ENCODE results near the gene IL18RAP.

The IL18RAP gene

DNA sequence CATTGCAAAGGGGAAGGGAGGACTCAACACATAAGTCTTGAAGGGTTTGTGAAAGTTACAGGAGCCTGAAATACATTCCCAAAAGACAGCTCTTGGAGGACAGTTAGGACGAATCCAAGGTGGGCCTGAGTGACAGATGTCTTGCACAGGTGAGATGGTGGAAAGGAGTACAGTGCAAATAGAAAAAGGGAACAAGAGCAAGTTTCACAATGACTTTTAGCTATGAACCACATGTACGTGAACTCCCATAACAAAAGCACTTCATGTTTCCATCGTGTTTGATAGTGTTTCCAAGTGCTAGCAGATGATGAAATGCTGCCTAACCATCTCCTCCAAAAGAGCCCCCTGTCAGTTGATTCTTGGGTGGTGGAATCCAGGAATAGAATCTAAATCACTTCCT is 1.8 kb downstream of the IL18RAP start:
- no peak for DNase-seq

DNA sequence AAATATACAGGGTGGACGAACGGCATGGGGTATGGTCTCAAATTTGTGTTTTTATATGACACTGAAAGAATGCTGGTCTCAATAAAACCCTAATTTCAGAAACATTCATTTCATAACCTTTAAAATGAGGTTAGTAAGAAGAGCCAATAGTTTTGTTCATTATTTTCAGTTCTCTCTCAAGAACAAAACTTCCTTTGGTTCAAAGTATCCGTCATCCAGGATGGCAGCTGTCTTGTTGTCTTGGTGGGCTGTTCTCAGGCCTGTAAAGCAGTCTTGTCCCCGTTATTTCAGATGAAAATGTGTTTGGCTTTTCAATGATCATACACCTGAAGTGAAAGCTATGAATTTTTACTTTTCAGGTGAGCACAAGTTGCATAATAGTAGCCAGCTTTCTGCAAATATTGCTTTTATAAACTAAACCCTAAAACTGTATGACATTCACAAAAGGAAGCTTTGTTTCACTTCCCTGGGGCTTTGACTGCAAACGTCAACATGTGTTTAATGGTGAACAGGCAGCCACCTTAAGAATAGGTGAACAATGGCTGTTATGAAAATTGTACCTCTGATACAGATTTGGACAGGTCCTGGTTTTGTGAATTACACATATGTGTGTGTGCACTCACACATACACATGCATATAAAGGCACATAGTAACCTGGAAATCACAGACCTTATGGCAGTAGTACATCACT is 2.6 kb downstream of the IL18RAP start:
- DNase-seq: no peak

DNA sequence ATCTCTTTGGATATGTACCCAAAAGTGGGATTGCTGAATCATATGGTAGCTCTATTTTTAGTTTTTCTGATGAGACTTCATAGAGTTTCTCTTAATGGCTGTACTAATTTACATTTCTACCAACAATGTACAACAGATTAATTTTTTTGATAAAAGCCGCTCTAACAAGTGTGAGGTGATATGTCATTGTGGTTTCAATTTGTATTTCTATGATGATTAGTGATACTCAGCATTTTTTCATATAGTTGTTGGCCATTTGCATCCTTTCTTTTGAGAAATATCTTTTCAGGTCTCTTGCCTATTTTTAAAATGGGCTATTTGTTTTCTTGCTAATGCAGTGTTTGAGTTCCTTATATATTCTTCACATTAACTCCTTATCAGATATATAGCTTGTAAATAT is 4.3 kb downstream of the IL18RAP start:
- no peak for DNase-seq

DNA sequence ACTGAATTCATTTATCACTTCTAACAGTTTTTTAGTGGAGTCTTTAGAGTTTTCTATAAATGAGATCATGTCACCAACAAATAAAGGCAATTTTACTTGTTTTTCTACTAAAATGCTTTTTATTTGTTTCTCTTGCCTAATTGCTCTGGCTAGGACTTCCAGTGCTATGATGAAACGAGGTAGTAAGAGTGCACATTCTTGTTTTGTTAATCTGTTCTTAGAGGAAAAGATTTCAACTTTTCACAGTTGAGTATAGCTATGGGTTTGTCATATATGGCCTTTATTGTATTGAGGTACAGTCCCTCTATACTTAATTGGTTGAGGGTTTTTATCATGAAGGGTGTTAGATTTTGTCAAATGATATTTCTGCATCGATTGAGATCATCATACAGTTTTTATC is 5.6 kb downstream of the IL18RAP start:
- no peak for DNase-seq

DNA sequence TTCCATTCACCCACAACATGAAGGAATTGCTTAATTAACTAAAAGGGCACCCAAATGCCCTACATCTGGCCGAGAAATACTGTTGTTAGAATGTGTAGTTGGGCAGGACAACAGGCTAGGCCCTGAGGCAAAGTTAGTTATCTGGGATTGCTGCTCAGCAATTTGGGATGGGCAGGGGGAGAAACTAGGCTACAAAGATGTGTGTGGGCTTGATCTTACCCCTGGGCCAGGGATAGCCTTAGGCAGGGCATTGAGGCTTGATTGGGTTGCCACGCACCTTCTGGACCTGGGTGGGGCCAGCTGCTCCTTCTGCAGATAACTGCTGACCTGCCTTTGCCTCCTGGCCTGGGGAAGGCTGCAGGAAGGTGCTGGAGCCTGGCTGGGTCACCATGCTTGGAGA is 9.4 kb downstream of the IL18RAP start:
- DNase-seq: no peak

DNA sequence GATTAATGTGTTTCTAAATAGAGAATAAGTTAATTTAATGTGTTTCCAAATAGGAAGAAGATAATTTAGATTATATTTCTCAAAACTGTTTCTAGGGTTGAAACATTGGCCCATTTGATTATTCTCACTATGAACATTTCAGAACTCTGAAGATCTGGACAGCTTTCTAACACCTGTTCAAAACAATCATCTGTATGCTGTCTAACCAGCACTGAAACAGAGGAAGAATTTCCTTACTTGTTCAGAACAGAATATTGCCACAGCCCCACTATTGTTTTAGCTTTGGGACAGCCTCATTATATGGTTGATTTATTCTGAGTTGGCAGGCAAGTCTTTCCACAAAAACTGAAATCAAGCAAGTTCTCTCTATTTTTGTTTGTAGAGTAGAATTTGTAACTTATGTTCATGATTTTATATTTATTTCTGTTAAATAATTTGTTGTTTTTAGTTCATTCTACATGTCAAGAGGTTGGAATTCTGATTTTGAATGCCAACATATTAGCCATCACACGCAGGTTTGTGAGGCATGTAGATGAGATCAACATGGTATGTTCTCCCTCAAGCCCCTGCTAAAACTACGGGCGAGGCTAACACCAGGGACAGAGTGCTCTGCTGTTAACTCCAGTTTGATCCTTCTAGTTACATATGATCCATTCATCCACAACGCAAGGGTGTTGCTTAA is 11.2 kb downstream of the IL18RAP start:
- DNase-seq: no peak

DNA sequence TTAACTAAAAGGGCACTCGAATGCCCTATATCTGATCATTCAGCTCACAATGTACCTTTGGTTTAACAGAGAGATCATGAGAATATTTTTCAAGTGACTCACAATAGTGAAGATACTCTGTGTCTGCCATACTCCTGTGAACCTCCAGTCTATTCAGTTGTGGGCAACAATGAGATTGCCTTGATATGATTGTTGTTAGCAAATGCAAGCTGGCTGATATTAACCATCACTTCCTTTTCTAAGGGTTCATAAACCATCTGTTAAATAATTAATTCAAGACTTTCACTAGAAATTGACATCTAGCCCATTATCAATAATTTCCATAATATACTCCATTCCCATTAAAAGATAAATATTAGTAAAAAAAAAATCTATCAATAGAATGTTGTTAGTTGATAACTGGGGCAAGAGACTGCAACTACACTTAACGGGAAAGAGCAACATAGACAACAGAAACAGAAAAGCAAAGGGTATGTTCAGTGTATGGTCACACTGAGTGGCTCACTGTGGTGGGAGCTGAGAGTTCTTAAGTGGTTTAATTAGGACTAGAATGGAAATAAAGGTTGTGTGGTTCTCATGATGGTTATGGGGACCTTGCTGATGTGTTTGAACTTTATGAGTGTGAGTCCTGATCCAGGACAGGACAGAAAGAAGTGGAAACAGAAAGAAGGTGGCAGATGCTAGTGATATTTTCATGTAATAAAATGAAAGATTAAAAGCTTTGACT is 11.9 kb downstream of the IL18RAP start:
- DNase-seq: no peak

DNA sequence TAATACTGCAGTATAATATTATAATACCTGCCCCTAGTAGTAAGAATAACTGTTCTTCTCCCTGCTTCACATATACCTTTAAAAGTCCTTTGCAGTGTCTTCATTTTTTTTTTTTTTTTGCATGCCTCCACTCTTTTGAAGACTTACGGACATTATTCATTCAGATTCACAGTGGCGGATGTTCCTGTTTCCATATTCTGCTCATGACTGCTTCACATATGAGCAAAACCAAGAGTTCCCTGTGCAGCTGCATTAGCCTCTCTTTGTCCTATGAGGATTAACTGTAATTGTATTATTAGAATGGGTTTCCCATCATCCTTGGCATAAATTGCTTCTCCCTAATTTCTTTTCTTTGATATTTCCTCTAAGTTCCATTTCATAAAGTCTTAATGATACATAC is 12.8 kb downstream of the IL18RAP start:
- DNase-seq: no peak

DNA sequence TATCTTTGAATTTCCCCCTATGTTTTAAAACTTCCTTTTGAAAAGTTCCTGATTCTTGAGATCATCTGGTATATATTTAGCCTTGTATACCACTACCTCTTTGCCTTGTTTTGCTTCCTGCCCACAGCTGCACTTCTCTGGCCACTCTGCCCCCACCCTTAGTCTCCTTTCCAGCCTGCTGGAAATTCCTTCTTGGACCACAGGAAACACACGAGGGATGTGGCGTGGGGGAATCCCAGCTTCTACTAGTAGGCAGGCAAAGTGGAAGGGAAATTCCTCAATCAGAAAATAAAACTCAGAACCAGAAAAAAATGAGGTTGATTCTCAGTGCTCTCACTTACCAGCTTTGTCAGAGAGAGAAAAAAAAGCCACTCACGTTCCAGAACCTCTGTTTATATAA is 13.4 kb downstream of the IL18RAP start:
- no peak for DNase-seq

DNA sequence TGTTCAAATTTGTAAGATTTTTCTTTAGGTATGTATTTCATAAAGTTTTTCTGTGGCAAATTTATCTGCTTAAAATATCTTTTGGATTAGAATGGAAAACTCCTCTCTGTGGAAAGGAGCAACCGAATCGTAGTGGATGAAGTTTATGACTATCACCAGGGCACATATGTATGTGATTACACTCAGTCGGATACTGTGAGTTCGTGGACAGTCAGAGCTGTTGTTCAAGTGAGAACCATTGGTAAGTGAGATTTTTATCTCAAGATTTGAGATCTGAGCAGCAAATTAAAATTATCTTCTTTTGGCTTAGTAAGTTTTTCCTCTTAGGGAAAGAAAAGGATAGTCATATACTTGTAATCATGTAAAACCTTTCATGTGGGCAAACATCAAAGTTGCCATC is 14.2 kb downstream of the IL18RAP start:
- DNase-seq: no peak

DNA sequence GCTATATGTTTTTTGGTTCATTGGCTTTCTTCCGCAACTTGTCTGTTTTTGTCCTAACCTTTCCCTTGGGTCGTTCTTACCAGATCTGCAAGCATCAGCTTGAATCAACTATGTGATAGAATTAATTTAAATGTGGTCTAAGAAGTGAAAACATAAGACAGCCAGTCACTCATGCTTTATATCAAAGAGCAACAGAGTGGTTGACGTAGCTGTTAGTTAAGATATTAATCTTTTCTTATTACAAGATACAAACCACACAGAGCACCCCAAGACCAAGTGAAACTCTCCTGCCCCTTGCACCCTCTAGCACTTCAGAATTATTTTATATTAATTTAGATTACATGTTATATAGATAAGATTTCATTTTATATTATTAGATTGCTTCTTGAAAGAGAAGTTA is 15.2 kb downstream of the IL18RAP start:
- DNase-seq: no peak

DNA sequence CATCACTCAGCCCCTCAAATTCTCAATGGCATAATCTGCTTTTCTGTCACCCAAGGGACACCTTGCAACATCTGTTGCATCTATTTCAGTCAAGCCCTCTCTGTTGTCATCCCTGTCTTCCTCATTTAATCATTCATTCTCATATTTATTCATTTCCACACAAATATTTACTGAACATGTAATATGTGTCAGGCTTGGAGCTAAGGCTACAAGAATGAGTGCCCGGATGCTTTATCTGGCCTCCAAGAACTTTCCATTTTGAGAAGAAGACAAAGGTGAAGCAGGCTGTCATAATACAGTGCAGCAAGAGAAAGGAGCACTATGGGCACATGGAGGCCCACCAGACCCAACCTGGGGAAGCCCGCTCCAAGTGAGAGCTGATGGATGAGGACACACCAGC is 15.6 kb downstream of the IL18RAP start:
- DNase-seq: no peak

DNA sequence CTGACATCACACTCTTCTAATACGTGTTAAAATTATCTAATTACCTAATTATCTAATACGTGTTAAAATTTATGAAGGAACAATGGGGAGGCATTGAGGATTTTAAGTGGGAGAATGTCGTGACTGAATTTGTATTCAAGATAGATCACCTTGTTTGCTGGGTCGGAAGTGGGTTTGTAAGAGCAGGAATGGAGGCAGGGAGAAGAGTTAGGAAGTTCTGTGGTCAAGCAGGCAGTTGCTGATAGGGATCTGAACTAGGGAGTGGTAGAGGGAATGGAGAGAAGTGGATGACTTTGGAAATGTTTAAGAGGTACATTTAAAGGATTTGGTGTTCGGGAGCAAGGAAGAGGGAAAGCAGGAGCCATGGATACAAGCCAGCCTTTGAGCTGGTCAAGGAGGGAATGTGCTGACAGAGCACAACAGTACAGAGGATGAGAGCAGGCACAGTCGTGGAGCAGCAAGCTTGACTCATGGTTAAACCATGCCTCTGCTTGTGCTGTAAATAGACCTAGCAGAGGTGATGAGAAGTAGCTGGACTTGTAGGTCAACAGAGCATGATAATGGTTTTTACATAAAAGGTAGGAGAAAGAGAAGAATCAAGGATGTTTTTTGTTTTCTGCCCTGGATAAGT is 16.2 kb downstream of the IL18RAP start:
- no peak for DNase-seq

DNA sequence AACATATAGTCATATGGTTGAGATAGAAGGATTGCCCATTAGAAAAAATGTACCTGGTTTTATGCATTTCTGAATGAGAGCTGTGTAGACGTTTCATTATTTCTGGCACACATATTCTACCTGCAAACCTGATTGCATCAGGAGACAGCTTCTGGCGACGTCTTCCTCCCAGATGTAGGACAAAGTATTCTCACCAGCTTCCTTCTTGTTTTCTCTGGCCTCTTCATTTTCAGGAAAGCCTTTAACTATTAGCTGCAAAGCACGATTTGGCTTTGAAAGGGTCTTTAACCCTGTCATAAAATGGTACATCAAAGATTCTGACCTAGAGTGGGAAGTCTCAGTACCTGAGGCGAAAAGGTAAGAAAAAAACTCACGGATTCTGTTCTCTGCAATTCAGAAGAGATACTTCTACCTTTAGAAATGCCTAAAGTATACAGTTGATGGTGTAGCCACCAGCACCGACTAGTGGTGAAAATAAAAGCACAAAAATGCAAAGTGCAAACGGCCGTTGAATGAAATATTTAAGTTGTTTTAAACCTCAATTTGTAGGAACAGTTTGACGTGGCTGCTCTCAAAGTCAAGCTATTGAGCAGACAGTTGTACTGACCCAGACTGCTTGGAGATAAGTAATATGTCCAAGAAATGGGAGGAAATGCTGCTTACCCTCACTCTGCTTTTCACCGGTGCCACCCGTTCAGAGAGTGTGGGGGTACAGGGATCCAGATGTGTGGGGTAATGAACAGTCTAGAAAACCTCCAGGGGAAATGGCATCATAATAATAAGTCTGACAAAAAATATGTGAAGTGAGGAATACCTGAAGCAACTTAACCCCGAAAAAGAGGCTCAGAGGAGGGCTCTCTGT is 20.2 kb downstream of the IL18RAP start:
- DNase-seq: no peak

DNA sequence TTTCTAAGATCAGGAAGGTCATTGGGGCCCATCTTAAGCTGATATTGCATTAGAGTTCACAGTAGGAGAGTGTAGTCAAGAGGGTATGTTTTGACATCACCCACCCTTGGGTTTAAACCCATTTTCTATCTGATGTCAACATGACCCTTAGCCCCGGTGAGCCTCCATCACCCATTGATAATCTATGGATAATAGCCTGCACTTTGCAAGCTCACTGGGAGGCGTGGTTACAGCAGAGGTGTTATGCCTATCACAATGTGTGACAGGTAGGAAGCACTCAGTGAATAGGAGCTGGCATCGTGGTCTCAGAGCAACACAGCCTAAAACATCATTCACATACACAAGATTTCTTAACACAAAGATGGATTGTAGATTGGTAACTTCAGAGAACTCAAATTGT is 21.3 kb downstream of the IL18RAP start:
- DNase-seq: no peak

DNA sequence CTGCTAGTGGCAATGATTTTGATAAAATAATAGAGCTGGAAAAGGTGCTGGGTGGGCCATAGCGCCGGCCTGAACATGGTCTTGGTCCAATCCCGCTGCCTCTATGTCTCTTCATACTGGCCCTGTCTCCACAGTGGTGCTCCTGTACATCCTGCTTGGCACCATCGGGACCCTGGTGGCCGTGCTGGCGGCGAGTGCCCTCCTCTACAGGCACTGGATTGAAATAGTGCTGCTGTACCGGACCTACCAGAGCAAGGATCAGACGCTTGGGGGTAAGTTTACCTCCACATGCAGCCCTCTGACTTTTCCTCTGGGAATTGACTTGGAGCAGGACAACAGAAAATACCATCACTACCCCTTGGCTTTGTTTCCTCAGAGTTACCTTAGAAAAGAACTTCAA is 24.0 kb downstream of the IL18RAP start:
- DNase-seq: no peak

DNA sequence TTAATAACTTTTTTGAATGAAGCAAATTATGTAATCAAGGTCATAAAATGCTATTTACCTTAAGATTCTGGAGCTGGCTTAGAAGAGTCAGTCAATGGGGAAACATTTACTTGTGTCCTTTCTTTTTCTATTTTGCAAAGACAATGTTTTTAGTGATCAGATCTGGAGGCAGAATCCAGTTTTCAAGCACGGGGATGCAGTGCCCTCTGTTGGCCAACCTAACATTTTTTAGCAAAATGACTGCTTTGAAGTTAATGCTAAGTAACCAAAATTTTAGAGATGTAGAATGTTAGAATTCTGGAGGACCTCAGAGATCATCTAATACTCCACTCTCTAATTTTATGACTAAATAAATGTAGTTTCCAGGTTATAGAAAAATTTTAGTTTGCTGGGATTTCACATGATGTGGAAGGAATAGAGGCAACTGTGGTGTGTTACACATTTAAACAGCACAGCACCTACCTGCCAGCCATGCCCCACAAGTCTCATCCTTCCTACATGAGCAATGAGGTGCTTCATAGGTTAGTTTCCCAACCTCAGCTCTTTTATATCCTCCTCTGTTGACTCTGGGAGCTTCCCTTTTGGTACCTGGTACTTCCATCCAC is 26.5 kb downstream of the IL18RAP start:
- DNase-seq: no peak

DNA sequence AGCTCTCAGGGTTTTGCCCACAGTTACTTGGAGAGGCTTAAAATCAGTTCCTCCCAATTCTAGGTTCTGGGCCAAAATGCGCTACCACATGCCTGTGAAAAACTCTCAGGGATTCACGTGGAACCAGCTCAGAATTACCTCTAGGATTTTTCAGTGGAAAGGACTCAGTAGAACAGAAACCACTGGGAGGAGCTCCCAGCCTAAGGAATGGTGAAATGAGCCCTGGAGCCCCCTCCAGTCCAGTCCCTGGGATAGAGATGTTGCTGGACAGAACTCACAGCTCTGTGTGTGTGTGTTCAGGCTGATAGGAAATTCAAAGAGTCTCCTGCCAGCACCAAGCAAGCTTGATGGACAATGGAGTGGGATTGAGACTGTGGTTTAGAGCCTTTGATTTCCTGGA is 29.0 kb downstream of the IL18RAP start:
- no peak for DNase-seq

DNA sequence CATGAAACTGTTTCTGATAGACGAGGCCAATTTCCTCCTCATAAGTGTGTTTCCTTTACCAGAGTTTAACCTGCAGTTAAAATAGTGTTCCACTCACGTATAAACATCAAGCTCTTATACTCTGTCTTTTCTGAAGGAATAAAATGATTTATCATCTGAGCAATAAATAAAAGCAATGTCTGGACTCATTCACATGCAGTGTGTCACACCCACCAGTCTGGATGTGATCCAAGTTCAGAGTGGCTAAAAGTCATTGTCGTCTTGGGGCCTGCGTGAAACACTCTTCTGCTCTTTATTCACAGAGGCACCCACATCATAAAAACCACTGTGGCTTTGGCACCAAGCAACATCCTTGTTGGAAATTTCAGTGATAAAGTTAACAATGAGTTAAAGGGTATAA is 30.5 kb downstream of the IL18RAP start:
- DNase-seq: no peak

DNA sequence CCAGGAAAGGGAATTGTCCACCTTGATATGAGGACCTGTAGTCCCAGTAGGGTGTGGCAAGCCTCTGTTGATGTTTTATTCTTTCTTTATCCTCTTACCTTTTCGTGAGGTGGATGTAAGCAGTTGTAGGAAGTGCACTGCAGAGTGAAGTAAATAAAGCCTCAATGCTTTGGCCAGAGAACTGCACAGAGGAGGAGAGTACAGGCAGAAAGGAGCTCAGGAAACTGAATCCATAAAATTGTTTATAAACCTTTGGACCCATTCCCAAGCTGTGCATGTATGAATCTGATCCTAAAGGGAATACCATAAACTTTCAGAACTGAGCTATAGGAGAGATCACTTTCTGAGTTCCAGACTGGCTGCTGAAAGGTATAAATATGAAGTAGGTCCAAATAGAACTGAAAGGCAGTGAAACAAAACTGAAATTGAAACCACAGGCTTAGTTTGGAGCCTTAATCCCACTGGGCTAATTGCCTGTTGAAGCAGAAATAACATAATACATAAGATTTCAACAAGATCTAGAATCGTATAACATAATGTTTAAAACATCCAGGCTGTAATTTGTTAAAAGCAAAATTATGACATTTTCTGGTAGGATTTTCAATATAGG is 32.2 kb downstream of the IL18RAP start:
- no peak for DNase-seq

DNA sequence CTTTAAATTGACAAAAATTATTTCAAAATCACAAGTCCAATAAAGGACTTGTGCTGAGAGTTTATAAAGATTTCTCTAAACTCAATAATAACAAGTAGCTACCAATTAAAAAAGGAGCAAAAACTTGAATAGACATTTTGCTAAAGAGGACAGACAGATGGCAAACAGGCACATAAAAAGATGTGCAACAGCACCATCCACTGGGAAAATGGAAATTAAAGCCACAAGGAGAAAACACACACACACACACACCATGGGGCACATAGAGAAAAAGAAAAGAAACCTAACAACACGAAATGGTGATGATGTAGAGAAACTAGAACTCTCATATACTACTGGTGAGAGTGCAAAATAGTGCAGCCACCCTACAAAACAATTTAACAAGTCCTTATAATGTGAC is 37.5 kb downstream of the IL18RAP start:
- no peak for DNase-seq

DNA sequence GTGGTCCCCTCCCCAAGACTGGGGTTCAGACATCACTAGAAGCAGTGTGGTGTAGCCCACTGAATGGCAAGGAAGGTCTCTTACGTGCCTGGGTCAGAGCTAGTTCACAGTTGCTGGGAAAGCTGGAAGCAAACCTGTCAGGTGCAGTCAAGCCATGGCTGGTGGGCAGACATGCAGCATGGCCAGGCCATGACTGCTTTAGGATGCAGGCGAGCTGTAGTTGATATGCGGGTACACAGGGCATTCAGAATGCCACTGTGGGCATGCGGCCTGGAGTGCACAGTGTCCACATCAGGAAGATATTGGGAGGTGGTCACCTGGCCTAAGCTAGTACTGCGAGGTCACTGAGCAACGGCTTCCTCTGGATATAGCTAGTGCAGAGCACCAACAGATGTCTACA is 38.2 kb downstream of the IL18RAP start:
- no peak for DNase-seq

Data from NCI-H187 (cell line).